Liver (tissue), 9 donors: ENCODE measurements around the gene GOSR1. TPM values are rescaled to one million over a fixed set of nuclear protein-coding genes. Genes with fewer than 3 reads are reported as not detected.

Experiments used
- DNase-seq: peaks from one replicate; pipeline ENCODE4 v3.0.0-alpha.2; 2017; ENCODE audit warnings: low spot score
- H3K27ac ChIP-seq, 2 donors: one replicate each; pipeline ENCODE4 v1.7.0; 2013; ENCODE audit warnings: inconsistent platforms in 2 of 2, low read length in 2 of 2, control low read depth in 1 of 2, low read depth in 1 of 2, mild to moderate bottlenecking in 1 of 2
- H3K27me3 ChIP-seq, 4 donors: one replicate each; pipeline versions ENCODE4 v1.6.1 to v1.7.0; 2013; ENCODE audit warnings: low read length in 3 of 4, inconsistent platforms in 1 of 4, mild to moderate bottlenecking in 1 of 4, moderate library complexity in 1 of 4; ENCODE audit not compliant: control insufficient read depth in 4 of 4, insufficient read depth in 4 of 4
- H3K36me3 ChIP-seq, 4 donors: one replicate each; pipeline versions ENCODE4 v1.6.1 to v1.7.0; 2013; ENCODE audit warnings: low read length in 3 of 4, mild to moderate bottlenecking in 3 of 4, low read depth in 1 of 4, moderate library complexity in 1 of 4; ENCODE audit not compliant: control insufficient read depth in 4 of 4, insufficient read depth in 3 of 4
- H3K4me1 ChIP-seq, 4 donors: one replicate each; pipeline versions ENCODE4 v1.6.1 to v1.7.0; 2013; ENCODE audit warnings: low read length in 3 of 4, mild to moderate bottlenecking in 3 of 4, moderate library complexity in 1 of 4; ENCODE audit not compliant: control insufficient read depth in 4 of 4, insufficient read depth in 4 of 4
- H3K4me3 ChIP-seq, 3 donors: one replicate each; pipeline versions ENCODE4 v1.6.1 to v1.7.0; 2013; ENCODE audit warnings: low read length in 3 of 3, control low read depth in 1 of 3, low read depth in 1 of 3, mild to moderate bottlenecking in 1 of 3
- H3K9ac ChIP-seq, 2 donors: one replicate each; pipeline ENCODE4 v1.7.0; 2013; ENCODE audit warnings: low read length in 2 of 2, mild to moderate bottlenecking in 2 of 2, moderate library complexity in 2 of 2, control low read depth in 1 of 2, low read depth in 1 of 2
- H3K9me3 ChIP-seq, 4 donors: one replicate each; pipeline versions ENCODE4 v1.6.1 to v1.7.0; 2013; ENCODE audit warnings: low read length in 3 of 4; ENCODE audit not compliant: control insufficient read depth in 4 of 4
- NR2F2 ChIP-seq: IDR thresholded peaks from 2 replicates; pipeline ENCODE4 v1.6.1; 2016; ENCODE audit warnings: antibody characterized with exemption
- YY1 ChIP-seq: IDR thresholded peaks from 2 replicates; pipeline ENCODE4 v1.6.1; 2016; ENCODE audit warnings: antibody characterized with exemption, mild to moderate bottlenecking
- WGBS: extraction: QIAGEN DNeasy Blood & Tissue Kit; methylation state at CpG from one replicate; pipeline ENCODE4 v1.1.7; 2013; 5-methylcytosine and 5-hydroxymethylcytosine counted together
- polyA plus RNA-seq, 2 donors: library from polyadenylated mRNA; stranded (reverse) in 1 of 2; unstranded in 1 of 2; fragments of 200-250 nt in 1 of 2; fragments of >200 nt in 1 of 2; fragmentation: Nextera tagmentation in 1 of 2; extraction: Ambion mirVana in 1 of 2; gene quantifications; one replicate each; pipeline versions ENCODE4 v1.2.1 to v1.2.3, GENCODE V29; 2013 to 2015
- total RNA-seq, 2 donors: library from RNA; depleted of rRNA; stranded (reverse); fragments of >200 nt; gene quantifications; one replicate each; pipeline ENCODE4 v1.2.3, GENCODE V29; 2014
- TF ChIP-seq, protein P1 (sequence below): fragments of 150-350 bp; IDR thresholded peaks from 2 replicates; pipeline ENCODE4 v1.5.1; 2017; ENCODE audit warnings: improper control_type of control experiment, low read depth, low read length; ENCODE audit not compliant: missing input control
- TF ChIP-seq, protein P2 (sequence below): IDR thresholded peaks from 2 replicates; pipeline ENCODE4 v1.6.1; 2016; ENCODE audit warnings: antibody characterized with exemption
- donor health status: healthy.
- donor health status: healthy.
- donor health status: healthy.
- donor health status: healthy.
- donor health status: healthy.

GOSR1 gene
- total and polyA plus RNA-seq, 4 donors, result 15.0 to 40.4 (median 26.3) TPM

DNA sequence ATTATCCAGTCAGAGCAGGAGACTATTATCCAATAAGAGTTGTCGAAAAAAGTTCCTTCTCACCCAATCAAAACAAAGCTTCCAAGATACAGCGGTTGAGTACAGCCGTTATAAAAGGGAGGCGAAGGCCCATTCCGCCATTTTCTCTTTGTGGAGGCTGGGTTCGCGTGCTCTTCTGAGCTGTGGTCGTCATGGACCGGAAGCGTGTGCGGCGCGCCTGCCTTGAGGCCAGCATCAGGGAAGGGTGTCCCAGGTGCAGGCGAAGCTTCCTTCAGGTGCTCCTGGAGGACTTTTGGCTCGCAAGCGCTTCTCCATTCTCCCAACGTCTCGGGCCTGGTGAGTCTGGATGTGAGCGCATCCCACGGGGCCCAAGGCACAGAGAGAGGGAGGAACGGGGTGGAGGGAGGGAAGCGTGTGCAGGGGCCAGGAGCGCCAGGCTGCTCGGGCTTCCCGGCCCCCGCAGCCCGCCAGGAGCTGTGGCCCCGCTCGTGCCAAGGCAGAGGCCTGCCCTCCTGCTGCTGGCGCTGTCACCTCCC, 99.2 kb downstream of the GOSR1 start:
- H3K27ac ChIP-seq, result no peak overlapping the region
- no peaks in the 10 kb centered on the region for H3K9me3 ChIP-seq
- H3K9ac ChIP-seq, result no peak overlapping the region
- no peak for DNase-seq
- H3K36me3 ChIP-seq, result no peaks in the 10 kb centered on the region
- H3K4me3 ChIP-seq, result no peak overlapping the region
- 88% methylated on average over 30 of the region's 30 CpGs for WGBS
- no peaks in the 10 kb centered on the region for H3K4me1 ChIP-seq
- H3K27me3 ChIP-seq, result no peaks in the 10 kb centered on the region
- TF ChIP-seq, protein P1, sequence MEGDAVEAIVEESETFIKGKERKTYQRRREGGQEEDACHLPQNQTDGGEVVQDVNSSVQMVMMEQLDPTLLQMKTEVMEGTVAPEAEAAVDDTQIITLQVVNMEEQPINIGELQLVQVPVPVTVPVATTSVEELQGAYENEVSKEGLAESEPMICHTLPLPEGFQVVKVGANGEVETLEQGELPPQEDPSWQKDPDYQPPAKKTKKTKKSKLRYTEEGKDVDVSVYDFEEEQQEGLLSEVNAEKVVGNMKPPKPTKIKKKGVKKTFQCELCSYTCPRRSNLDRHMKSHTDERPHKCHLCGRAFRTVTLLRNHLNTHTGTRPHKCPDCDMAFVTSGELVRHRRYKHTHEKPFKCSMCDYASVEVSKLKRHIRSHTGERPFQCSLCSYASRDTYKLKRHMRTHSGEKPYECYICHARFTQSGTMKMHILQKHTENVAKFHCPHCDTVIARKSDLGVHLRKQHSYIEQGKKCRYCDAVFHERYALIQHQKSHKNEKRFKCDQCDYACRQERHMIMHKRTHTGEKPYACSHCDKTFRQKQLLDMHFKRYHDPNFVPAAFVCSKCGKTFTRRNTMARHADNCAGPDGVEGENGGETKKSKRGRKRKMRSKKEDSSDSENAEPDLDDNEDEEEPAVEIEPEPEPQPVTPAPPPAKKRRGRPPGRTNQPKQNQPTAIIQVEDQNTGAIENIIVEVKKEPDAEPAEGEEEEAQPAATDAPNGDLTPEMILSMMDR, result no peak
- TF ChIP-seq, protein P2, sequence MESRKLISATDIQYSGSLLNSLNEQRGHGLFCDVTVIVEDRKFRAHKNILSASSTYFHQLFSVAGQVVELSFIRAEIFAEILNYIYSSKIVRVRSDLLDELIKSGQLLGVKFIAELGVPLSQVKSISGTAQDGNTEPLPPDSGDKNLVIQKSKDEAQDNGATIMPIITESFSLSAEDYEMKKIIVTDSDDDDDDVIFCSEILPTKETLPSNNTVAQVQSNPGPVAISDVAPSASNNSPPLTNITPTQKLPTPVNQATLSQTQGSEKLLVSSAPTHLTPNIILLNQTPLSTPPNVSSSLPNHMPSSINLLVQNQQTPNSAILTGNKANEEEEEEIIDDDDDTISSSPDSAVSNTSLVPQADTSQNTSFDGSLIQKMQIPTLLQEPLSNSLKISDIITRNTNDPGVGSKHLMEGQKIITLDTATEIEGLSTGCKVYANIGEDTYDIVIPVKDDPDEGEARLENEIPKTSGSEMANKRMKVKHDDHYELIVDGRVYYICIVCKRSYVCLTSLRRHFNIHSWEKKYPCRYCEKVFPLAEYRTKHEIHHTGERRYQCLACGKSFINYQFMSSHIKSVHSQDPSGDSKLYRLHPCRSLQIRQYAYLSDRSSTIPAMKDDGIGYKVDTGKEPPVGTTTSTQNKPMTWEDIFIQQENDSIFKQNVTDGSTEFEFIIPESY, result no peak
- no peak for TF ChIP-seq YY1
- no peak for TF ChIP-seq NR2F2

Other genes with a start within 250 kb of the GOSR1 start
- under 1 TPM in 1 of 2 donors, not detected in 1; 0.70 TPM for gene SLC6A4, start 241.7 kb upstream of the GOSR1 start, total RNA-seq
- gene SLC6A4, start 241.7 kb upstream of the GOSR1 start, polyA plus RNA-seq, result under 1 TPM in 1 of 2 donors, not detected in 1; 0.05 TPM
- gene BLMH, start 185.5 kb upstream of the GOSR1 start, total RNA-seq, result 10 to 100 TPM; 15.1 to 17.5 TPM
- 10 to 100 TPM in 1 of 2 donors, 1 to 10 TPM in 1; 4.2 to 10.7 TPM for gene BLMH, start 185.5 kb upstream of the GOSR1 start, polyA plus RNA-seq
- gene TMIGD1, start 143.4 kb upstream of the GOSR1 start, total RNA-seq, result not detected
- not detected for gene TMIGD1, start 143.4 kb upstream of the GOSR1 start, polyA plus RNA-seq
- gene CPD, start 98.5 kb upstream of the GOSR1 start, total RNA-seq, result 100 to 1,000 TPM in 1 of 2 donors, 10 to 100 TPM in 1; 93.3 to 139 TPM
- gene CPD, start 98.5 kb upstream of the GOSR1 start, polyA plus RNA-seq, result 10 to 100 TPM; 19.1 to 24.4 TPM